GM20431 (cell line): ENCODE measurements around the gene SMG6.

ENCODE experiments used
- in situ Hi-C: fragments of 300-500 bp; cut with MseI, MboI; formaldehyde crosslinking; loops from one replicate; pipeline ENCODE4 v1.15.0; 2020; ENCODE audit warnings: low sequenced_read_pairs; ENCODE audit not compliant: unreplicated experiment

Gene SMG6

DNA sequence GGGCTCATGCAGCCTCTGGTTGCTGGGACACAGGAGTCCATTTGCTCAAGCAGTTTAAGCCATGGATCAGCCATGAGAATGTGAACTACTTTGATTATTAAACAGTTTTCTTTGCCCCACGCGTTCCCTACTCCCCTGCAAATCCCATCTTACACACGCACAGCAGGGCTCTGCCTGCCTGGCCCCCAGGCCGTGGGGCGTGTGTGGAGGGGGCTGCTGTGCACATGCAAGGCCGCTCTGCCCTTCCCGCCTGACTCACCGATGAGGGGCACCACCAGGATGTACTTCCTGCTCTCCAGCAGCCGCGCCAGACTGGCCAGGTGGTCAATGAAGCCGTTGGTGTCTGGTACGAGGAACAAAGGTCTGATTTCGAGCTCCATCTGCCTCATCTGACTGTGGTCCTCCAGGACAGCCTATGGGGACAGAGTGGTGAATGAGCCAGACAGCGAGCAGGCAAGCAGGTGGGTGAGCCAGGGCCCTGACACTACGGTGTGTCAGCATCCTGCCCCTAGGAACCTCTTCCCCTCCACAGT, 235.0 kb downstream of the SMG6 start:
- in situ Hi-C loops, result loop anchor here (10.0 kb wide), 1 partner anchor 176 kb away; no protein-coding TSS in a partner anchor

GRCh38 chr17:2068031-2068518, 235.5 kb downstream of the SMG6 start:
- in situ Hi-C loops, result loop anchor here (10.0 kb wide), 1 partner anchor 177 kb away; no protein-coding TSS in a partner anchor

GRCh38 chr17:2067608-2068024, 236.0 kb downstream of the SMG6 start:
- in situ Hi-C loops, result loop anchor here (10.0 kb wide), 1 partner anchor 177 kb away; no protein-coding TSS in a partner anchor

DNA sequence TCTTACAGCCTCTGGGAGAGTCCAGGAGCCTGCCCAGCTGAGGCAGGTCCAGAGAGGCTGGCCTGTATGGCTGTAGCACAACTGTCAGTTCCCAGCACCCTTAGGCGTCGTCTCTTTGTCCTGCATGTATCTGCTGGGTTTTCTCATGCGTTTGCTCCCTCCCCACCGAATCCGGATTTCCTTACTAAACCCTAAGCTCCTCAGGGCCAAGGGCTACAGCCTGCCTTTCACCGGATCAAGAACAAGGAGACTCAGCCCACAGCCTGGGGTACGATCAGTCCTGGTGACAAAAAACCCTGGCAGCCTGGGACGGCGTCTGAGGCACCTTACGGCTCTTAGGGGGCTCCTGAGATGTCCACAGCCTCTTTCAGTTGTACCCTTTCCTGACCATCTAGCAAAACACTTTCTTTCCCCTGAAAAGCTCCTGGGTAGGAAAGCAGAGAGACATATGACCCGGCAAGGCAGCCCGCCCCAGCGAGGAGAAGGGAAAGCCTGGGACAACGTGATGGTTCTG, 236.5 kb downstream of the SMG6 start:
- in situ Hi-C loops, result loop anchor here (10.0 kb wide), 1 partner anchor 178 kb away; no protein-coding TSS in a partner anchor

DNA sequence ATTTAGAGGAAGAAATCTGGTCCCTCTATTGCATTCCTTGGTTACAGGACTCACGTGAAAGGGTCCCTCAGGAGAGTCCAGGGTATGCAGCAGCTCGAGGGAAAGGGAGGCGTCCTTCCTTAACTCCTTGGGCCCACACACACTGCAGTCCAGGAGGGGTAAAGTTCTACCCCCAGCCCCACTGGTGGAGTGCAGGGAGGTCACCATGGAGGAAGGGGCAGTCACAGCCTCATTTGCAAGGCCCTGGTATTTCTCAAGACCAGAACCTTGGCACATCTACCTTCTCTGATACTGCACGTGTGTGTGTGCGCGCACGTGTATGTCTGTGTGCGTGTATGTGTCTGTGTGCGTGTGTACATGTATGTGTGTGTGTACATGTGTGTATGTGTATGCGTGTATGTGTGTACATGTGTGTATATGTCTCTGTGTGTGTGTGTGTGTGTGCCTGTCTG, 237.6 kb downstream of the SMG6 start:
- in situ Hi-C loops, result loop anchor here (10.0 kb wide), 1 partner anchor 179 kb away; no protein-coding TSS in a partner anchor

DNA sequence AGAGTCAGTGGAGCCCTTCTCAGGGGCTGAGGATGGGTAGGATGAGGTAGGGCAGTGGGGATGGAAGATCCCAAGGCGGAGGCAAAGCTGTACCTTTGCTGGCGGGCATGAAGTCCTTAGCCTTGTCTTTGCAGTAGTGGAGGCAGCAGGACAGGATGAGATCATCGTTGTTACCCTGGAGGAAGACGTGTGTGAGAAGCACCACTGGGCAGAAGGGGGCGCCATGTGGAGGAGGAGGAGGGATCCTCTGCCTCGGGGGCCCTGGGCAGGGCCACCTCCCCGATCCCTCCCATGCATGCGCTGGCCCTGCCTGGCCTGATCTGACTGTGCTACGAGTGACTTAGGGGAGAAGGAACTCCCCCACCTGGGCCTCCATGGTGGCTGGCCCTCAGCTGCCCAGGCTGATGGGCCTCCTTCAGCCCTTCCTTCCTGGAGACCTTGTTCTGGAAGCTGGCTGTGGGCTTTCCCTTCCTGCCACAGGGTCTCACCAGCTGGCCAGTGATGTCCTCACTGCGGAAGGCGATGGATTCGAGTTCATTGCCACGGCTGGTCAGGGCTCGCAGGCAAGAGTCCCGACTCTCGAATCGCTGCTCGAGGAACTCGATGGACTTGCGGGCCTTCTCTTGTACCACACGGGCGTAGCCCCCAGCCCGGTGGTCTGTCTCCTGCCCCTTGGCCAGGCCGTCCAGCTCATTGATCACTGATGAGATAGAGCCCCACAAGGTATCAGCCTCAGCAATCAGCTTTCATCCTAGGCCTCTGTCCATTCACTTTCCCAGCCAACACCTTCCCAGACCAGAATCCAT, 238.4 kb downstream of the SMG6 start:
- in situ Hi-C loops, result loop anchor here (10.0 kb wide), 1 partner anchor 180 kb away; no protein-coding TSS in a partner anchor

DNA sequence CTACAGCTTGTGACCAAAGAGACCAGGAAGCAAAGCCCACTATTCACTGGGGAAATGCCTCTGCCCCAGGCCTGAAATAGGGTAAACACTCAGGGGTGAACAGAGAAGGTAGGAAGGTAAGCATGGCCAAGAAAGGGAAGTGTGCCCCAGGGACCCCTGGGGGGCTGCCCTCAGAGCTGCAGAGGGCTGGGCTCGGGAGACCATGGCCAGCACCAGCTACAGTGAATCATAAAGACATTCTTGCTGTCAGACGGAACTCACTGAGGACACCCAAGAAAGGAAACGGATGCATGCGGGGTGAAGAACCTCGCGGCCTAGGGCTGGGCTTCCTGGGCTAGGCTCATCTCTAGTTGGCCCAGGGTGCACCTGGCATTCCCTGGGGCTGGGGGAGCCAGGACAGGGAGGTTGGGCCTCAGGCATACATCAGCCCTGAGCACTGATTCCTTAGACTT, 239.0 kb downstream of the SMG6 start:
- in situ Hi-C loops, result loop anchor here (10.0 kb wide), 1 partner anchor 180 kb away; no protein-coding TSS in a partner anchor

DNA sequence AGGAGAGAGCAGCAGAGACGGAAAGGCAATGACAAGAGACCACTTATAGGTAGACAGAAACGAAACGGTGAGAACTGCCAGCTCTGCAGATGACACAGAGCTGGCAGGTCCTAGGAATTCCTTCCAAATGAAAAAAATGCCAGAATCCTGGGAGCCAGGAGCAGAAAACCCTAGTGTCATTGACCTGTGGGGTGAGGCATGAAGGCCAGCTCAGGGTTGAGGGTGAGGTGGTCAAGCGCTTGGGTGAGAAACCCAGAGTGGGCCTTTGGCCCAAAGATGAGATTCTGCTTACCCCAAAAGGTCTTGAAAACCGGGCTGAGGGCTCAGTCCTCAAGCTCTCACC, 239.5 kb downstream of the SMG6 start:
- in situ Hi-C loops, result loop anchor here (10.0 kb wide), 1 partner anchor 181 kb away; no protein-coding TSS in a partner anchor

DNA sequence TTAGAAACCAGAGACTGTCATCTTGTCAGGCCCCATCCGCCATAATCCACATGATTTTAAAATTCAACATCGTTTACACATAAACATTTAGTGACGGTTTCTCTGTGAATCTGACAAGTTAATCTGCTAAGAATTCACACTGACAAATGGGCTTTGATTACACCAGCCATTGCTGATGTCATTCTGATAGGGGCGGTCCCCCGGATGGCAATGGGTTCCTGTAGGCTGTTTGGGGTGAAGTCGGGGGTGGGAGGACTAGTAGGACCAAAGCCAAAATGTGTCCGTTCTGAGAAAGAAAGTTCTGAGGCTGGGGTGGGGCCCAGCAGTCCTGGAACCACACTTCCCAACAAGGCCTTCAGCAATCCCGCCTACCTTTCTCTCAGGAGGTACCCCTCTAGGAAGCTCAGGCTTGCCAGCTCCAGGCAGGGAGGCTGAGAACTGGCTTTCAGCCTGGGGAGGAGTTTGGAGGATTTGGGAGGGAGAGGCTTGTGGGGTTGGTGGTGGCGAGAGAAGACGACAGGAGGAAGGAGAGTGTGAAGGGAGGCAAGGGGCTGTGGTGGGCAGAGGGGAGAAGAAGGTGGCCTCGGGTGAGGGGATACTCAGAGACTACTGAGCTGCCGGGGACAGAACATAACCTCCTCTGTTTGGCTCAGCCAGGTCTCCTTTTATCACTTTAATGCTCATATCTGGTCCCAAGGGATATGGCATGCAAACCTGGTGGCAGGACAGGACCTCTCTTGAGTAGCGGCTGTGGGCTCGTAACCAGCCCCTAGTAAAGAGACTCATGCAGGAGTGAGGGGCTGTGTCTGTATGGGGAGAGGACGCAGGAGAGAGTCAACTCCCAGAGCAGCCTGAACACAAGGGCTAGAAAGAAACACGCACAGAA, 240.1 kb downstream of the SMG6 start:
- in situ Hi-C loops, result loop anchor here (10.0 kb wide), 1 partner anchor 181 kb away; no protein-coding TSS in a partner anchor

DNA sequence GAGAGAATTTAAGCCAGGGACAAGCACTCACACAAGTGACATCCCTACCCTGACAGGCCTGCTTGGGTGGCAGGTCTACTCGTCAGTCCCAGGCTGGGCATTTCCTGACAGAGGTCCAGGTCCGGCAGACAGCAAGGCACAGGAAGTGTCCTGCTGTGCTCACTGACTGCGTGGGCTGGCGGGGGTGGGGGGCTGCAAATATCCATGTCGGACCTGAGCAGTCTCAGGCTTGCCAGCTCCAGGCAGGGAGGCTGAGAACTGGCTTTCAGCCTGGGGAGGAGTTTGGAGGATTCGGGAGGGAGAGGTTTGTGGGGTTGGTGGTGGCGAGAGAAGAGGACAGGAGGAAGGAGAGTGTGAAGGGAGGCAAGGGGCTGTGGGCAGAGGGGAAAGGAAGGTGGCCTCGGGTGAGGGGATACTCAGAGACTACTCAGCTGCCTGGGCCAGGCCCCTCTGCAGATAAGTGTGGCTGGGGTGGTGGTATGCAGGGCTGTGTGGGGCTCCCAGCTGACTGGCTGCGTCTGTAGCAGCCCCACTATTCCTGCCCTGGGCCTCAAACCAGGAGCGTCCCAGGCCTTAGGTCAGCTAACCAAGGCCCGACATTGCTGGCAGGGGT, 240.9 kb downstream of the SMG6 start:
- in situ Hi-C loops, result loop anchor here (10.0 kb wide), 1 partner anchor 182 kb away; no protein-coding TSS in a partner anchor

- in situ Hi-C loops, result loop anchor here (10.0 kb wide), 1 partner anchor 183 kb away; no protein-coding TSS in a partner anchor
Observed at GRCh38 chr17:2061441-2061958, 242.1 kb downstream of the SMG6 start.

- in situ Hi-C loops, result loop anchor here (10.0 kb wide), 1 partner anchor 184 kb away; no protein-coding TSS in a partner anchor
Observed at GRCh38 chr17:2060681-2061440, 242.7 kb downstream of the SMG6 start.

GRCh38 chr17:2060385-2060658, 243.3 kb downstream of the SMG6 start:
- in situ Hi-C loops, result loop anchor here (10.0 kb wide), 1 partner anchor 184 kb away; no protein-coding TSS in a partner anchor

- in situ Hi-C loops, result loop anchor here (10.0 kb wide), 1 partner anchor 185 kb away; no protein-coding TSS in a partner anchor
Observed at GRCh38 chr17:2059547-2060384, 243.8 kb downstream of the SMG6 start.

DNA sequence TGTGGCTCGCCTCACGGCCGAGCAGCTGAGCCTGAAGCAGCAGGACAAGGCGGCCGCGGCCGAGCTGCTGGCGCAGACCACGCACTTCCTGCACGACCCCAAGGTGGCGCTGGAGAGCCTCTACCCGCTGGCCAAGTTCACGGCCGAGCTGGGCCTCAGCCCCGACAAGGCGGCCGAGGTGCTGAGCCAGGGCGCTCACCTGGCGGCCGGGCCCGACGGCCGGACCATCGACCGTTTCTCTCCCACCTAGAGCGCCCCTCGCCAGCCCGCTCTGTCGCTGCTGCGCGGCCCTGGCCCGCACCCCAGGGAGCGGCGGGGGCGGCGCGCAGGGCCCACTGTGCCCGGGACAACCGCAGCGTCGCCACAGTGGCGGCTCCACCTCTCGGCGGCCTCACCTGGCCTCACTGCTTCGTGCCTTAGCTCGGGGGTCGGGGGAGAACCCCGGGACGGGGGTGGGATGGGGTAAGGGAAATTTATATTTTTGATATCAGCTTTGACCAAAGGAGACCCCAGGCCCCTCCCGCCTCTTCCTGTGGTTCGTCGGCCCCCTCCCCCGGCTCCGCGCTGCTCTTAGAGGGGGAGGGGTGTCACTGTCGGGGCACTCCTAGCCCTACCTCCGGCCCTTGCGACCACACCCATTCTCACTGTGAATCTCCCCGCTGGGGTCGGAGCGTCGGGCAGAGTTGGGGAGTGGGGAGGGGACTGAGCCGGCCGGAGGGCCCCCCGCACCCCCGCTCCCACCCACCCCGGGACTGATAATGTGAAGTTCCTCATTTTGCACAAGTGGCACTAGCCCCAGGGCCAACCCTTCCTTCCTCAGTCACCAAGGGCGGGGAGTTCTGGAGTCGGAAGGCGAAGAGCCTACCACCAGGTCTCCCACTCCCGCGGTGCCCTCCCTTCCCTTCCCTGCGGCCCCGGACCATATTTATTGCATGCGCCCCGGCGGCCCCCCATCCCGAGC, 244.7 kb downstream of the SMG6 start:
- in situ Hi-C loops, result no loop called here
